CD4-positive, alpha-beta T cell treated with Interleukin-4 for 4 hours (primary cell): ENCODE data around the gene ANKRD39.
A peak's percentile ranks its signal among the peaks of the same experiment; 100 is the strongest.

Experiments
- DNase-seq: peaks from one replicate; pipeline ENCODE4 v3.0.0-alpha.2; 2020

Gene ANKRD39

DNA sequence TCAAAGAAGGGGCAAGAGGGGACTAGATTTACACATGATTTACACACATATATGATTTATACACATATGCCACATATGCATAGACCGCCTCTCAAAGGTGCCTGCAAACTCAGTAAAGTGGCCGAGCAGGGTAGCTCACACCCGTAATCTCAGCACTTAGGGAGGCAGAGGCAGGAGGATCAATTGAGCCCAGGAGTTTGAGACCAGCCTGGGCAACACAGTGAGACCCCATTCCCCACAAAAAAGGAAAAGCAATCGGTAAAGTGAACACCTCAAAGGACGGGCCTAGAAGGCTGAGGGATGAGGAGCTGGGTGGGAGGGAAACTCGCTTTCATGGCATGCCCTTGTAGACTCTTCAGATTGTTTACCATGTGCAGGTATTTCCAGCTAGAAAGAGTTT, 5.1 kb downstream of the ANKRD39 start:
- DNase-seq = no peak

- DNase-seq = no peak
Observed at GRCh38 chr2:96848264-96848663, 9.6 kb downstream of the ANKRD39 start.

DNA sequence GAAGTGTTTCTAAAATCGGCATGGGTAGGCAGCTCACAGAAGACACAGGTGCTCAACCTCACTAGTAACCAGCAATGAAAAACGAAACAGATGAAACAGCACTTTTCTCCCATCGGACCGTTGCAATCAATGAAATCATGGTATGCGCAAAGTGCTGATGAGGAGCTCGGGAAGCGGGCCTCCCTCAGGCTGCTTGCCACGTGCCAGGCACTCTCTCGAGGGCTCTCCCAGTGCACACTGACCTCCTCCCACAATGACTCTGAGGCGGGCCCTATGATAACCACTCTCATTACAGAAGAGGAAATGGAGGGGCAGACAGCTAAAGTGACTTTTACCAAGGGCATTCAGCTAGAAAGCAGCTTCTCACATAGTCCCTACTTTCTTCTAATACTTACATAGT, 10.2 kb downstream of the ANKRD39 start:
- DNase-seq = no peak

DNA sequence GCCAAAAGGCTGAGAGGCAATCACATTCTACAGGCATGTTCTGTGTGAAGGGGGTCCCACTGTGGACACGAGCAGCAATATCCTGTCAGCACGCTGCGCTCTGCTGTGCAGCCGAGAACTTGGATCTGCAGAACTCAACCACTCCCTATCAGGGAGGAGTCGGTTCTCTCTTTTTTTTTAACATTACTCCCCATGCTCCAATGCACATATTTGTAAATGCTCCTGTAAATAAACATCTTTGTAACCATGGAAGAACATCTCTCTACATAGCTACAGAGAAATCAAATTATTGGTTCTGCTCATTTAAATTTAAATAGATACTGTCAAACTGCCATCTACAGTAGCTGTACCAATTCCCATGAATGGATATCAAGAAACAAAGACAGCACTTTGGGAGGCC, 11.0 kb downstream of the ANKRD39 start:
- no peak for DNase-seq

DNA sequence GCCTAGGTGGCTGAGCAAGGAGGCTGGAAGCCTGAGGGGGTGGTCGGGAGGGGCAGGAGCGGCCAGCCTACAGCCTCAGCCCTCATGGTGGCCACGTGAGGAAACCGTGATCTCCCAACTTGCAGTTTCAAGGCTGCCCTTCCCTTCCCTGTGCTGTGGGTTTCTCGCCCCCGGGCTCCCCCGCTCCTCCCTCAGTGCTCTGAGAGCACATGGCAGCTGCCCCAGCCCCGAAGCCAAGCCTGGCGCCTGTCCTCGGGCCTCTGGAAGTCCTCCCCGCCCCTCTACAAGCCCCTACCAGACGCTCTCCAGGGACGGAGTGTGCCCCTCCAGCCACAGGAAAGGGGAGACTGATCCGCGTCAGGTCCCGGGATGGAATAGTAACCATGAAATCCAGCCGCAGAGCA, 13.4 kb downstream of the ANKRD39 start:
- no peak for DNase-seq

DNA sequence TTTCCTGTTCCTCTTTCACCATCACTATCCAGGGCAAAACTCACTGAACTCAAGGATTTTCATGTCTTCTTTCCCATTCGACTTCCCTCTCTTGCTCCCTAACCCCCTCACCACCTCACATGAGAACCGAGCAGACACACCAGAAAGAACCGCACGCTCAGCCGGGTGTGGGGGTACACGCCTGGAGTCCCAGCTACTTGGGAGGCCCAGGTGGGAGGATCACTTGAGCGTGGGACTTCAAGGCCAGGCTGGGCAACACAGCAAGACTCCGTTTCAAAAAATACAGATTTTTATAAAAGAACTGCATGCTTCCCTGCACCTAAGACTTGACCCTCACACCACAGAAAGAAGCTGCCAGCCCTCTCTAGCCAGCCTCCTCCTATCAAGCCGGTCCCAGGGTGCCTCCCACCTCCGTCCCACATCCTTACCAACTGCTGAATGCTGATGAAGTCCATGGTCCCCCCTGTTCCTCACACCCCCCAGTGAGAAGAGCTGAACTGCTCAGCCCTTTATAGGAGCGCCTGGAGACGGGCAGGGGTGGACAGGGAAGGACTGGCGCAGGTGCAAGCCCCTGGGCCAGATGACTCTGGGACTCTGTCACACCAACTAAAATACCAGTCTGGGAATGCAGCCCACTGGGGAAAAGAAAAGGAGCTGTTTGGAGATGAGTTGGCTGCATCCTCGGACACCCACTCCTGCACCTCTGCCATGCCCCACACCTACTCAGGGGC, 14.1 kb downstream of the ANKRD39 start, which contains the start of gene ANKRD23:
Gene ANKRD23, minus strand, starts transcription at position 484 of the 731 bp plus-strand sequence. Its CDS starts 29 bp downstream, at position 455.
- DNase-seq = no peak

- DNase-seq = no peak
Observed at GRCh38 chr2:96842600-96842999, 15.2 kb downstream of the ANKRD39 start.

GRCh38 chr2:96841701-96842495, 15.9 kb downstream of the ANKRD39 start:
- DNase-seq = no peak

- no peak for DNase-seq
Observed at GRCh38 chr2:96839875-96840850, 17.7 kb downstream of the ANKRD39 start.

DNA sequence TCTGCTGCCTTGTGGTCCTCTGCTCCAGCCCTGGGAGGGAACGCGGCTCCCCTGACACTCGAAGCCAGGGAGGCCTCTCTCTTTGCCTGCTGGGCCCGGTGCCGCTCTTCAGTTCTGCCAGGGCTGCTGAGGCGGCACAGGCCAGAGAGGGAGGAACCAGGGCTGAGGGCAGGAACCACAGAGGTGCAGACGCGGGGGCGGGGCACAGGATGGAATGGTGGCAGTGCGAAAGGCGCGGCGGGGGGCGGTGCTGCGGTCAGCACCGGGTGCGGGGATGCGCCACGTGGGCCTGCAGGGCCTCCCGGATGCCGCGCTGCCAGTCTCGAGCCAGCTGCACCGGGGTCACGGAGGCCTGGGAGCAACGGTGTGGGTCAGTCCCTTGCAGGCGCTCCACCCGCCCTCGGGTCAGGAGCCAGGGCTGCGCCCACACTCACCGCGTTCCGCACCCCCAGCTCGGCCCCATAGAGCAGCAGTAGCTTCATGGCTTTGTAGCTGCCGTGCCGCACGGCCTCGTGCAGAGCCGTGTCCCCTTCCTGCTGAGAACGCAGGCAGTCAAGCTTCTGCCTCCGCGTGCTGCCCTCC, 18.4 kb downstream of the ANKRD39 start:
- DNase-seq = peak; percentile 77

DNA sequence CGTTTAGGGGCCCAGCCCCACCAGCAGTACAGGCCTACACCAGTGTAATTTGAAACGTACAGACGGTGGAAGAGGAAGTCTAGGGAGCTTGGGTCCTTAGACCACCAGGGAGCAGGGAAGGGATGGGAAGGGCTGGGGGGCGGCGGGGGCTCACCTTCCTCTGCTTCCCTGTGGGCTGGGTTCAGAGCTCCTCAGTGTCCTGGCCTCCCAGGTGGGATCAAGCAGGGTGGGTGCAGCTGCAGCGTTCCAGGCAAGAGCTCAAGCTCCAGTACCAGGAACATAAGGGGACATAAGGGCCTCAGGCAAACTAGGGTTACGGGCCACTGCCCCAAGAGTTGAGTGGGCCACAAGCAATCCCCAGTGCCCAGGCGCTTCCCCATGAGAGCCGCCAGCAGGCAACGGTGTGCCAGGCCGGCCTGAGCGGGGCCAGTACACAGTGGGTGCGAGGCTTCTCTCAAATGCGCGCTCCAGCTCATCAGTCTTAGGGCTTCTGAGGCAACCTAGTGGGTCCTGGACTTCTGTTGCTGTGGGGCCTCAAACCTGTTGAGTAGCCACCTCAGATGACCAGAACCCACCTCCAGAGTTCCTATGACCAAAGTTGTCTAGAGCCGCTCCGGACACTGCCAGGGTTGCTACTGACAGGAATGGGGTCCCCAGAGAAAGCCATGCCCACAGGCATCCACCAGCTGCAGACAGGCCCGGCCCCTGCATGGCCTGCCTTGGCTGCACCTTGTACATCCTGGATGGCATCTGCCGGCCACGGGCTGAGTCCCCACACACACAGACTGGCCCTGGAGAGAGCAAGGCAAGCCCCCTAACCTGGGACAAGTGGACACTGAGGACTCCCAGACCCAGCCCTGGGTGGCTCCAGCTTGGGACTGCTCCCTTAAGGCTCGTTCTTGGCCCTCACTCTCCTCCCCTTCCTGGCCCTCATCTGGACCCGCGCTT, 19.2 kb downstream of the ANKRD39 start:
- no peak for DNase-seq

- DNase-seq = no peak
Observed at GRCh38 chr2:96837575-96837974, 20.2 kb downstream of the ANKRD39 start.

GRCh38 chr2:96835830-96836229, 22.0 kb downstream of the ANKRD39 start:
- DNase-seq = no peak

DNA sequence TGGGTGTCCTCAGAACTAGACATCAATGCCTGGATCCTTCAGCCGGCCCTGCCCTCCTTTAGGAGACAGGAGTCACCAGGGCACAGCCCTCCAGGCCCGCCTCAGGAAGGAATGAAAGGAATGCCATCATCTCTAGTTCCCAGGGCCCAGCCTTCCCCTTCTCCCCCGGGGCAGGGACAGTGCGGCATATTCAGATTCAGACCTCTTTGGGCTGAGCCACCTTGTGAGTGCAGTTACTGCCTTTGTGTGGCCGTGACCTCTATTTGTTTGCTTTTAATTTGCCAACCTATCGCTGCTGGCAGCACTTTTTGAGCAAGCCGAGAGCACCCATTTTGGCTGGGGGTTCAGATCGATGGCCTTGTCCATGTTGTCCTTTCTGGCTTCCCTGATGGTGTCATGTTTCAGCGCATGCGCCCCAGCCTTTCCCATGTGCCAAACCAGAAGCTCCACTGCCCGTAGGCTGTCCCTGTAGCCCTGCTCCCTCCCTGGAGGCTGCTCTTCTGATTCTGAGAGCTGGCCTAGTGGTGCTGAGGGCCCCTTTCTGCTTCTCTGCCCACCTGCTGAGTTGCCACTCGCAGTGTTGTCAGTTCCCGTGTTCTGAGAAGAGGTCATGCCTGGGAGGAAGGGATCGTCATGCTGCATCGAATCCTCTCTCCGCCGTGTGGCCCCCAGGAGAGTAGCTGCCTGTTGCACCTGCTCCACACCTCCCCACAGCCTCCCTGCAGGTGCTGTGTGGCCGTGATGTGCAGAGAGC, 24.9 kb downstream of the ANKRD39 start:
- no peak for DNase-seq

- no peak for DNase-seq
Observed at GRCh38 chr2:96832408-96832753, 25.4 kb downstream of the ANKRD39 start.

DNA sequence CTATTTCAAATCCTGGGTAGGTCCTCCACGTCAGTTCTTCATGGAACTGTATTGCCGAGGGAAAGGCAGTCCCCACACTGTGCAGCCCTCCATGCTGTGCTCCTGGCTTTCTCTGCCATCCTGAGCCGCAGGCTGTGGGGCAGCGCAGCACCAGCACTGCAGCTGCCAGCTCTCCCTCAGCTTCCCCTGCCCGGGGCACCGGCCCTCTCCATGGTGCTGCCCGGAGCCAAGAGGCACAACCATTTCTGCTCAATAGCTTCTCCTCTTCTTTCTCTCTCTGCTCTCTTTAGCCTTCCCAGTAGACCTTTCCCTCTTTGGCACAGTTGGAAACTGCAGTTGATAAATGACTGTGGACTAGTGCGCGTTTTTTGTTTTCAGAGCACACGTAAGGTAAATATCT, 26.1 kb downstream of the ANKRD39 start:
- no peak for DNase-seq

GRCh38 chr2:96830044-96830562, 27.7 kb downstream of the ANKRD39 start:
- no peak for DNase-seq

GRCh38 chr2:96828874-96829273, 28.9 kb downstream of the ANKRD39 start:
- no peak for DNase-seq

- no peak for DNase-seq
Observed at GRCh38 chr2:96828436-96828835, 29.4 kb downstream of the ANKRD39 start.

- DNase-seq = no peak
Observed at GRCh38 chr2:96826546-96827278, 31.1 kb downstream of the ANKRD39 start.
